Hematopoietic multipotent progenitor cell treated with erythropoietin and hydrocortisone succinate and interleukin-3 and kit ligand, for 15 days (in vitro differentiated cells): ENCODE data around the gene UBE2K.
"Not testable (repeated sequence)": the region's sequence is repeated elsewhere in the genome, so short reads cannot be mapped to it uniquely, and the experiment has no call there.

Experiments used
- DNase-seq: peaks from one replicate; pipeline ENCODE4 v3.0.0-alpha.2; 2015; ENCODE audit warnings: low spot score

Gene UBE2K

GRCh38 chr4:39697740-39698423 lies at the start of gene UBE2K:
UBE2K (plus strand) TSS chr4:39698136; CDS start chr4:39698328, 192 bp downstream.
- peak; percentile 93 for DNase-seq

- DNase-seq: no peak
Observed at GRCh38 chr4:39648213-39648612, 49.7 kb upstream of the UBE2K start.

- no peak for DNase-seq
Observed at GRCh38 chr4:39648827-39649558, 48.9 kb upstream of the UBE2K start.

- no peak for DNase-seq
Observed at GRCh38 chr4:39649639-39650265, 48.2 kb upstream of the UBE2K start.

- not testable (repeated sequence) for DNase-seq
Observed at GRCh38 chr4:39651586-39651985, 46.4 kb upstream of the UBE2K start.

- DNase-seq: no peak
Observed at GRCh38 chr4:39655211-39655610, 42.7 kb upstream of the UBE2K start.

- no peak for DNase-seq
Observed at GRCh38 chr4:39655876-39656275, 42.1 kb upstream of the UBE2K start.

- DNase-seq: not testable (repeated sequence)
Observed at GRCh38 chr4:39656638-39657037, 41.3 kb upstream of the UBE2K start.

- DNase-seq: no peak
Observed at GRCh38 chr4:39657465-39657864, 40.5 kb upstream of the UBE2K start.

- DNase-seq: no peak
Observed at GRCh38 chr4:39658756-39659155, 39.2 kb upstream of the UBE2K start.

GRCh38 chr4:39660045-39660444 lies 37.9 kb upstream of the UBE2K start:
- no peak for DNase-seq

- DNase-seq: no peak
Observed at GRCh38 chr4:39660757-39661156, 37.2 kb upstream of the UBE2K start.

GRCh38 chr4:39662683-39663082 lies 35.3 kb upstream of the UBE2K start:
- DNase-seq: no peak

- DNase-seq: no peak
Observed at GRCh38 chr4:39664828-39665731, 32.9 kb upstream of the UBE2K start.

- DNase-seq: no peak
Observed at GRCh38 chr4:39667706-39668105, 30.2 kb upstream of the UBE2K start.

GRCh38 chr4:39668887-39669286 lies 29.0 kb upstream of the UBE2K start:
- DNase-seq: no peak

GRCh38 chr4:39670296-39670695 lies 27.6 kb upstream of the UBE2K start:
- DNase-seq: not testable (repeated sequence)

- DNase-seq: not testable (repeated sequence)
Observed at GRCh38 chr4:39675681-39676080, 22.3 kb upstream of the UBE2K start.

GRCh38 chr4:39681003-39681402 lies 16.9 kb upstream of the UBE2K start:
- DNase-seq: not testable (repeated sequence)

- no peak for DNase-seq
Observed at GRCh38 chr4:39682138-39682537, 15.8 kb upstream of the UBE2K start.

- no peak for DNase-seq
Observed at GRCh38 chr4:39685990-39686389, 11.9 kb upstream of the UBE2K start.

GRCh38 chr4:39687014-39687413 lies 10.9 kb upstream of the UBE2K start:
- no peak for DNase-seq
